HG02885 (cell line): ENCODE results near the gene CHRM2.
"Not testable (repeated sequence)": the region's sequence is repeated elsewhere in the genome, so short reads cannot be mapped to it uniquely, and the experiment has no call there.

Experiments used
- ATAC-seq: cut with Tn5 transposase; IDR thresholded peaks from one replicate; pipeline ENCODE4 v1.9.1; 2021; ENCODE audit warnings: mild to moderate bottlenecking; ENCODE audit not compliant: unreplicated experiment, poor library complexity

Gene CHRM2

GRCh38 chr7:136868496-136869000, at the start of gene CHRM2:
Gene CHRM2 (plus strand): TSS chr7:136868652. CDS start chr7:137014866, 146,214 bp downstream.
- ATAC-seq = no peak

DNA sequence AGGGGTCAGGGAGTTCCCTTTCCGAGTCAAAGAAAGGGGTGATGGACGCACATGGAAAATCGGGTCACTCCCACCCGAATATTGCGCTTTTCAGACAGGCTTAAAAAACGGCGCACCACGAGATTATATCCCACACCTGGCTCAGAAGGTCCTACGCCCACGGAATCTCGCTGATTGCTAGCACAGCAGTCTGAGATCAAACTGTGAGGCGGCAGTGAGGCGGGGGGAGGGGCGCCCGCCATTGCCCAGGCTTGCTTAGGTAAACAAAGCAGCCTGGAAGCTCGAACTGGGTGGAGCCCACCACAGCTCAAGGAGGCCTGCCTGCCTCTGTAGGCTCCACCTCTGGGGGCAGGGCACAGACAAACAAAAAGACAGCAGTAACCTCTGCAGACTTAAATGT, 37.1 kb upstream of the CHRM2 start:
- ATAC-seq = not testable (repeated sequence)

GRCh38 chr7:136845899-136846465, 22.5 kb upstream of the CHRM2 start:
- ATAC-seq = no peak

- no peak for ATAC-seq
These were observed 20.6 kb upstream of the CHRM2 start for GRCh38 chr7:136847858-136848257.

DNA sequence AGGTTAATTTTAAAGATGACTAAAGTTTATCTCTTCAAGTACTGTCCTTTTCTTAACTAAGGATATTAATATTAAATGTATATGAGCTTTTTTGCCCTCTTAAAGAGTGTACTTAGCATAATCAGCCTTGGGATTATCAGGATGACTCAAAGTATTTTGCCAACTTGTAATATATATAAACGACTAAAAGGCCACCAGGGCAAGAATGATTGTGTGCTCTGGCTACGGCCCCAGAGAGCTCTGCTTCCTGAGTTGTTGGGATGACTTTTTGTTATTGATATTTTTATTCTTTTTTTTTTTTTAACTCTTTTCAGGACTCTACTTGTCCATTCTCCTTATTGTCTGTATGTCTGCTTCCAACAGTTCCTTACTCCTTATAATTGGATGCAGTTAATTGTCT, 14.8 kb upstream of the CHRM2 start:
- no peak for ATAC-seq

- ATAC-seq = no peak
These were observed 10.9 kb upstream of the CHRM2 start for GRCh38 chr7:136857573-136857972.

- no peak for ATAC-seq
These were observed 8.6 kb upstream of the CHRM2 start for GRCh38 chr7:136859803-136860202.

GRCh38 chr7:136865236-136865635, 3.2 kb upstream of the CHRM2 start:
- ATAC-seq = no peak

- ATAC-seq = no peak
These were observed 2.7 kb upstream of the CHRM2 start for GRCh38 chr7:136865777-136866176.

DNA sequence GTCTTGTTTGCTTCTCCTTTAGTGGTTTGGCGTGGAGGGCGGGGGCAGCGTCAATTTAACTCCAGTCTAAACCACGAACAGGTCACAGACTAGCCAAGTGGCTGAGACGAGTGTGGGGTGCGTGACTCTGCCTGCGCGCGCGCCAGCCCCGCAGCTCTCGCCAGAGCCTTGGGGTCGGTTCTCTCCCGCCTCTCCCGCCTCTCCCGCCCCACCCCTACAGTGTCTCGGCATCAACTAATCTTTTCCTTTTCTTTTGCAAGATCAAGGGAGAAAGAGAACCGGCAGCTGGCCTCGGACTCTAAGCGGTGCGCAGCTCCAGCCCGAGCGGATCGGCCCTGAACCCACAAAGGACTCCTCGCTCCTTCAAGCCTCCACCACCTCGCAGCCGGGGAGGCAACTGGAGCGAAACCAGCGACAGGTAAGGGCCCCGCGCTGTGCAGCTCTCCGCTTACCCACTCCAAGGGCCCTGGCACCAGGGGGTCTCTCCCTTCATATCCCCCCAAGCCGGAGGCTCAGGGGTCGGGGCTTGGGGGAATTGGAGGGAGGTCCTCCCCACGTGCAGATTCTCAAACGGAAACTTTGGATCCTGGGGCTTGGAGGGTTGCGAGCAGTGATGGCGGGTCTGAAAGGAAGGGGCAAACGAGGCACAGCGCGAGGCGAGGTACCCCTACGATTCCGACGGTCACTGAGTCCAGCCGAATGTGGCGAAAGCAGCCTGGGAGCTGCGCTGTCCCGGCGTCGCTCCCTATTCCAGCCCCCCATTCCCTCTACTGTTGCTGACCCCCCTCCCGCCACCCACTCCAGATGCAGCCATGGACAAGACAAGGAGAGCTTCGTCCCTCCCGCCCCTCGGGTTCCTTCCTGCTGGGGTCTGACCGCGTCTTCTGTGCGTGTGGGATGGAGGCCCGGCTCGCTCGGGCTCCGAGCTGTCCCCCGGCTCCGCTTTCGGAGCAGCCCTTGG, 829 bp downstream of the CHRM2 start:
- no peak for ATAC-seq

GRCh38 chr7:136869991-136870865, 1.8 kb downstream of the CHRM2 start:
- no peak for ATAC-seq

GRCh38 chr7:136870866-136871487, 2.5 kb downstream of the CHRM2 start:
- ATAC-seq = no peak

GRCh38 chr7:136874393-136875032, 6.1 kb downstream of the CHRM2 start:
- ATAC-seq = no peak

DNA sequence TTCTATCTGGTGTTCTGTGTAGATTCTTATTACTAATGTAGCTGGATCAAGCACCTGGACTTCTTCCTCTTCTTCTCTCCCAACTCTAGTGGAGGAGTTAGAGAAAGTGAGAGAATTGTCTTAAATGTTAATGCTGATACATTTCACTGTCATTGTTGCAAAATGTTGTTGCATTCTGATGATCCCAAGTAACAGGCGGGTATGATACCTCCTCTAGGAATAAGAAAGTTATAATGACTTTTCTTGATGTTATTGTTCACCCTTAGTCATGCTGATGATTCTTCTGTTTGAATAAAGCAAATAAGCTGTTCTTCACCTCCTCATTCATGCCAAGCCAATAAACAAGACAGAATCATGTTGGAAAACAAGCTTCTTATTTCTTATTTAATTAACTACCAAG, 9.1 kb downstream of the CHRM2 start:
- ATAC-seq = no peak

DNA sequence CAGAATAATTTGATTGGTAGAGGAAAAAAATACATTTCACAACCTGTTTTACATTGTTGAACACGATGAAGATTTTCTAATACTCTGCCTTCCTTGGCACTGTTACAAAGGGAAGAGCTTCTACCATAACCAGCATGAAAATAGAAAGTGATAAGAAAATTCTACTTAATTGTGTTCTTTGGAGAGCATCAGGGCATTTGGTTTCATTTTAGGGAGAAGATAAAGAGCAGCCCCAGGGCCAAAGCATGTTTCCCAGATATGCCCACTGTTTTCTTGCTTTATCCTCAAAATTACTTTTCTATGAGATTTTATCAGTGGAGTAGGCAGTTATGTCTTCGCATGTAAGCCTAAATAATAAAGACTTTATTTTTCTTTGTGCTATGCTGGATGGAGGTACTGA, 9.5 kb downstream of the CHRM2 start:
- ATAC-seq = no peak

GRCh38 chr7:136878878-136879277, 10.4 kb downstream of the CHRM2 start:
- ATAC-seq = no peak

GRCh38 chr7:136883046-136883445, 14.6 kb downstream of the CHRM2 start:
- no peak for ATAC-seq

DNA sequence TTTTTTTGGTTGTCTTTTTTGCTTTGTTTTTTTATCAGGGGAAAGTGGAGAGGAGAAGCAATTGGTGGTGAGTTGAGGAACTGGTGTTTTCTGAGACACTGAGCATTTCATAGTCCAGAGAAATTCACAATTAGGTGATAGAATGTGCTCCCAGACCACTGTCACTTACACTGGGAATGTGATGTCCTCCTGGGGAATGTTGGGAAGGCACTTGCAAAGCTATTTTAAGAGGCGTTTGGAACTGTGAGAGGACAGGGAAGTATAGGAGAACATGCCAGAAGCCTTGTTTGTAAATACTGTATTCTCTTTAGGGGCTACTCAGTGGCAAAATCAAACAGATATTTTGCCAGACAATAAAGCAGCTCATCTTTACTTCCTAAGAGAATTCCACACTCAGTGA, 16.0 kb downstream of the CHRM2 start:
- no peak for ATAC-seq

- ATAC-seq = no peak
These were observed 18.9 kb downstream of the CHRM2 start for GRCh38 chr7:136887317-136887716.

DNA sequence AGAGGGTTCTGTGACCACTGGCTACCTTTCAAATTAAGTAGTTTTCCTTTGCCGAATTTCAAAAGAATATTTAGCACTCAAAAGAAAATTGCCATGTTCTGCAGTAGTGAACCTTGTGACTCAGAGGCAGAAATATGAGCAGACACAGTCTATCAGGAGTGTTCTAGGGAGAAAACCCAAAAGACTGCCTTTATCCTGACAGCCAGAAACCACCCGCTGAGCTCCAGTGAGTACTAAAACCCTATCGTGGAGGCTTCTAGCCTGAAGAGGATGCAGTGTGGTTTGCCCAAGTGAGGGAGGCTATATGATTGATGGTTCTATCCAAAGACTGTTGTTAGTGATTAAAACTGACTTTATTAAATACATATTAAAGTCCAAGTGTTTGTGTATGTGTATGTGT, 21.9 kb downstream of the CHRM2 start:
- no peak for ATAC-seq
